ENCODE results near the gene FAT1.
A peak's percentile ranks its signal among the peaks of the same experiment; 100 is the strongest.

FAT1 gene

DNA sequence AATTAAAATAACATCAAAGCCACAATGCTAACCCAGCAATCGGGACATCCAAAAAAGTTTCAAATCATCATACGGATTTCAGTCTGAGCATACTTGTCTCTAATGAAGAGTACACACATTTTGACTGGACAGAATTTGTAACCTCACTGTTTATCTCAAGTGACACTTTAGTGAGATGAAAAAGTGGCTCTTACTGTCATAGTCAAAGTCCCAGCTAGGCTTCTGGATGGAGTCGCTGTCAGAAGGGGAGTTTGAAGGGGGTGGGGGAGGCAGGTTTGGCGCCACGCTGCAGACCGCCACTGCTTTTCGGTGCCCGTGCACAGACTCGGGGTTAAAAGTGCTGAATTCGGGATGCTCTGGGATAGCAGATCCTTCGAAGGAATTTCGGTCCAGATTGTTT lies 127.3 kb downstream of the FAT1 start:
- TF ChIP-seq, protein P1, sequence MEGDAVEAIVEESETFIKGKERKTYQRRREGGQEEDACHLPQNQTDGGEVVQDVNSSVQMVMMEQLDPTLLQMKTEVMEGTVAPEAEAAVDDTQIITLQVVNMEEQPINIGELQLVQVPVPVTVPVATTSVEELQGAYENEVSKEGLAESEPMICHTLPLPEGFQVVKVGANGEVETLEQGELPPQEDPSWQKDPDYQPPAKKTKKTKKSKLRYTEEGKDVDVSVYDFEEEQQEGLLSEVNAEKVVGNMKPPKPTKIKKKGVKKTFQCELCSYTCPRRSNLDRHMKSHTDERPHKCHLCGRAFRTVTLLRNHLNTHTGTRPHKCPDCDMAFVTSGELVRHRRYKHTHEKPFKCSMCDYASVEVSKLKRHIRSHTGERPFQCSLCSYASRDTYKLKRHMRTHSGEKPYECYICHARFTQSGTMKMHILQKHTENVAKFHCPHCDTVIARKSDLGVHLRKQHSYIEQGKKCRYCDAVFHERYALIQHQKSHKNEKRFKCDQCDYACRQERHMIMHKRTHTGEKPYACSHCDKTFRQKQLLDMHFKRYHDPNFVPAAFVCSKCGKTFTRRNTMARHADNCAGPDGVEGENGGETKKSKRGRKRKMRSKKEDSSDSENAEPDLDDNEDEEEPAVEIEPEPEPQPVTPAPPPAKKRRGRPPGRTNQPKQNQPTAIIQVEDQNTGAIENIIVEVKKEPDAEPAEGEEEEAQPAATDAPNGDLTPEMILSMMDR (IDR thresholded peaks at IDR 0.05; ENCODE audit: extremely low read depth, missing control alignments) = no peak
- no peak for DNase-seq (ENCODE audit: low spot score)

DNA sequence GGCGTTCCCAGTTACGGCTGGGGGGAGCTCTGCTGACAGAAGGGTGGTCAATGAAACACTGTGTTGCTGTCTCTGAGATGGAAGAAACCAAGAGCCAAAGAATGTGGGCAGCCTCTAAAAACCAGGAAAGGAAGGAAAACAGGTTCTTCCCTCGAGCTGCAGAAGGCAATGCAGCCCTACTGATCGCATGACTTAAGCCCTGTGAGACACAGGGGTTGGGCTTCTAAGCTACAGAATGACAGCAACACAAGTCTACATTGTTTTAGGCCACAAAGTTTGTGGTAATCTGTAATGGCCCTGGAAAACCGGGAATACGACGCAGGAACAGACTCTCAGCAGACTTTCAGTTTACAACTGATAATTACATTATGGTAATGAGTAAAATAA lies 130.1 kb downstream of the FAT1 start:
- TF ChIP-seq, protein P1 (IDR thresholded peaks at IDR 0.05; ENCODE audit: extremely low read depth, missing control alignments) = no peak
- no peak for DNase-seq (ENCODE audit: low spot score)

DNA sequence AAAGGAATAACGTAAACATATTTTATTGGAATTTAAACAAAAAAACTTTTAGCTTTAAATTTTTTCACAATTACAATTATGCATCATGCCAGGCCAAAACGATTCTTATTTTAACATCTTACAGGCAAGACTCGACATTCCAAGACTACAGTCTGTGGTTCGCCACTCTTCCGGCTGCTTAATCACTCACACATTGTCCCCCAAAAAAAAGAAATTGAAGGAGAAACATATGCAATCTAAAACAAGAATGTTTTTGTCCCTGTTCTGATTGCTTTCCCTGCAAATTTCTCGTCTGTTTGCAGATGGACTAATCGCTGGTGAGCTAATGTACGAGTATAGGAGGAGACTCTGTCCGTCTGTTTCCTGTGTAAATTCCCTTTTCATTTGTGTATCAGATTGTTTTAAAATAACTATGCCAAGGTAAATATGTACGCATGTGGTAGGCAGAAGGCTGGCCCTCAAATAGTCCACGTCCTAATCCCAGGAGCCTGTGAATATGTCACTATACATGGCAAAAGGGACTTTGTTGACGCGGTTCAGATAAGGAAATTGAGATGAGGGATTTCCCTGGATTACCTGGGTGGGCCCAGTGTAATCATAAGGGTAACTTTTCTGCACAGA lies 130.6 kb downstream of the FAT1 start:
- TF ChIP-seq, protein P1 (IDR thresholded peaks at IDR 0.05; ENCODE audit: extremely low read depth, missing control alignments) = no peak
- no peak for DNase-seq (ENCODE audit: low spot score)

DNA sequence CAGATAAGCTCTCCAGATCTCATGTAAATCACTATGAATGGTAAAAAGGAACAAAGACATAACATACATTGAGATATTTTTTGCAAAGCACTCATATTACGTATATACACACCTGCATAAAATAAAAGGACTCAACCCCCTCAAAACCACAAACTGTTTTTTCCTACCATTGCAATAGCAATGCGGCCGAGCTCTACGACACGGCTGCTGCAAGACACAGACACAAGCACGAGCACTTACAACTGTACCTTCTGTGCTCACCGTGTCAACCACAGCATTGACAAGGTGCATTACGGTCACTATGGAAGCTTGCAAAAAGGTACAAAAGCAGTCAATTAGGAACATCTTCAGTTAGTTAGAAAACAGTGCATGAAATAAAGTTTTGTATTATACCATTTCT lies 131.2 kb downstream of the FAT1 start:
- TF ChIP-seq, protein P1 (IDR thresholded peaks at IDR 0.05; ENCODE audit: extremely low read depth, missing control alignments) = no peak
- no peak for DNase-seq (ENCODE audit: low spot score)

DNA sequence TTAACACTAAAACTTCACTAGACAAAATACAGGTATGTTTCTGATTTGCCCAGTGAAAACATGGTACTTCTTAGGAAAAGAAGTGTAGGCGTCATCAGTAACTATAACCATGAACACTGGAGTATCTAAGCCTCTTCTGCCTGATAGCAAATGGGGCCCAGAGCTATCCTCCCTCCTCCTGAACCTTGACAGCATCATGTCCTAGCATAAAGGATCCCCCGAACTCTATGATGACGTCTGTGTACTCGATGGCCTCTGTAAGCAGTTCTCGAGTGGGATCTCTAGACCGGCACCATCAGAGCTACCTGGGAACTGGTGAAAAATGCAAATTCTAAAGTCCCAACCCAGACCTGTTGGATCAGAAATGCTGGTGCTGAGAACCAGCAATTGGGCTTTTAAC lies 132.0 kb downstream of the FAT1 start:
- TF ChIP-seq, protein P1 (IDR thresholded peaks at IDR 0.05; ENCODE audit: extremely low read depth, missing control alignments) = no peak
- no peak for DNase-seq (ENCODE audit: low spot score)

DNA sequence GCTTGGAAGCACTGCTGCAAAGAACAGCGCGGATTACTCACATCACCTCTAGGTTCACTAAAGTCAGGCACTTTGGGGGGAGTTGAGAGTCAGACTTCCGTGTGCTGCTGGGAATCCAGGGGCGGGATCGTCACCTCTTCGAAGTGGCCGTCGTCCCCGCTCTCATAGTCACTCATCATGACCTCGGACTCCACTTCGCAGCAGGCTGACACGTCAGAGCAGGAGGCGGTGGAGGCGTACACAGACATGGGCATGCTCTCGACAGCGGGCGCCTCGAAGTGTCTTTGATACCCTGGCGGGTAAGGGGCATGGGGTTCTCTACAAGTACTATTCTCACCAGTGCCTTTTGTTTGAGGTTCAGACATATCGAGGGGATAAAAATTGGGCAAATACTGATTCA lies 135.2 kb downstream of the FAT1 start:
- DNase-seq (ENCODE audit: low spot score) = no peak
- TF ChIP-seq, protein P1 (IDR thresholded peaks at IDR 0.05; ENCODE audit: extremely low read depth, missing control alignments) = no peak

DNA sequence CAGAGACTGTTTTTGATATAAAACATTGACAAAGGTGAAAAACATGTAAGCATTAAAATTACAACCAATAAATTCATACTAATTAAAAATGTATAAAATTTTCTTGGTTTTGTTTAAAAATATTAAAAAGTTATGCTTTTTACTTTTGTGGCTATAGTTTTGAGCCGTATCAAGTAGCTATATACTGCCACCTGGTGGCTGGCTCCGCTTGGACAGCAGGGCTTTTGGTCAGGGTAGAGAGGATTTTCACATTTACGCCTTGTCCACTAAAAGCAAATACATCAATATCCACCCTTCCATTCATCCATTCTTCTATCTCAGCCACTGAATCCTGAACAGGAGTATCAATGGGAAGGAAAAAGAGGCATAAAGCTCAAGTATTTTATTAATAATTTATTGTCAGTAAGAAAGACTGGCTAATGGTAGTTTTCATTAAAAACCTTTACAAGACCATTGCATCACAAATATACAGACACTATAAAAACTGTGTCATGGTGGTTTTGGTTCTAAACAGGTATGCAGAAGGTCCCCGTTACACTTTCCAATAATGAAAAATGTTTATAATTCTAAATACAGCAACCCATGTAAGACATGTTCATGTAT lies 136.1 kb downstream of the FAT1 start:
- TF ChIP-seq, protein P1 (IDR thresholded peaks at IDR 0.05; ENCODE audit: extremely low read depth, missing control alignments) = peak; percentile 73
- DNase-seq (ENCODE audit: low spot score) = peak; percentile 56
